ENCODE measurements around the gene PRTN3.
"Not testable (repeated sequence)": the region's sequence is repeated elsewhere in the genome, so short reads cannot be mapped to it uniquely, and the experiment has no call there.

PRTN3 gene

DNA sequence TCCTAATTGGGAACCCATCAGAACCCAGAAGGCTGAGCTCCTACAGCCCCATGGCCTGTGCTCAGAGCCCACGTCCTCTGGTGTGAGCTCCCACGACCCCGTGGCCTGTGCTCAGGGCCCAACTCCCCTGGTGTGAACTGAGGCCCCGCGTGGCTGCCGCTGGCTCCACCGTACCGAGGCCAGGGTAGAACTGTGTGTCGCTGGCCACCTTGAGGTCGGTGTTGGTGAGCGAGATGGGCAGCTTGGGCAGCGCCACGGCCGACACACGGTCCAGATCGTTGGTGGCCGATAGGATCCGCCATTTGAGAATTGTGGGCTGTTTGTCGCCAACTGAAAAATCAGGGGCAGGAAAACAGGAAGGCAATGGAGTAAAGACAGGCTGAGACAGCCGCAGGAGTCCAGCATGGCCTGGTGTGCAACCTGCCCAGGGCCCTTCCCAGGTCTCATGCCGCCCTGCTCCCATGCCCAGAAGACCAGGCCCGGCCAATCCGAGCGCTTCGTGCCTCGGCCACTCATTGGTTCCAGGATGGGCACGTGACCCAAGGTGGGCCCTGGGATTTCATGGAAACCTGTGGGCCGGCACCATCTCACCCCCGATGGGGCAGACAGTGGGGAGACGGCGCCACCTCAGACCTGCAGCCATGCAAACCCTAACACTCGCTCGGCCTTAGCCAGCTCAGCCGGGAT is 40.7 kb downstream of the PRTN3 start:
- DNase-seq (ENCODE audit: low read depth in 3 of 3): no peak

DNA sequence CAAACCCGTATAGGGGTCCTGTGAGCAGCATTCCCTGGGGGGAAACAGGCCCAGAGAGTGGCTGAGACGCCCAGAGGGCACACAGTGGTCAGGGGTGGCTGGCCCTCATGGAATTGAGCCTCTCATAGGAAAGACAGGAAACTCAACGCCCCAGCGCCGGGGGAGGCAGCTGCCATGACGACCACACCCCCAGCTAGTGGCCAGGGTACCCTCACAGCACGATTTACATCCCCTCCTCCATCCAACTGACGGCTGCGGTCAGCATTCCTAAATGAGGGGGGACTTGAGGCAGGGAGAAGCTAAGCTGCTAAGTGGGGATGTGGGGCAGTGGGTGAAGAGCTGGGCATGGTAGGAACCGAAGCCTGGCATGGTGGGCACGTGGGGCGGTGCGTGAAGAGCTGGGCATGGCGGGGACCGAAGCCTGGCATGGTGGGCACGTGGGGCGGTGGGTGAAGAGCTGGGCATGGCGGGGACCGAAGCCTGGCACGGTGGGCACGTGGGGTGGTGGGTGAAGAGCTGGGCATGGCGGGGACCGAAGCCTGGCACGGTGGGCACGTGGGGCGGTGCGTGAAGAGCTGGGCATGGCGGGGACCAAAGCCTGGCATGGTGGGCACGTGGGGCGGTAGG is 42.2 kb downstream of the PRTN3 start:
- DNase-seq (ENCODE audit: low read depth in 3 of 3): no peak

DNA sequence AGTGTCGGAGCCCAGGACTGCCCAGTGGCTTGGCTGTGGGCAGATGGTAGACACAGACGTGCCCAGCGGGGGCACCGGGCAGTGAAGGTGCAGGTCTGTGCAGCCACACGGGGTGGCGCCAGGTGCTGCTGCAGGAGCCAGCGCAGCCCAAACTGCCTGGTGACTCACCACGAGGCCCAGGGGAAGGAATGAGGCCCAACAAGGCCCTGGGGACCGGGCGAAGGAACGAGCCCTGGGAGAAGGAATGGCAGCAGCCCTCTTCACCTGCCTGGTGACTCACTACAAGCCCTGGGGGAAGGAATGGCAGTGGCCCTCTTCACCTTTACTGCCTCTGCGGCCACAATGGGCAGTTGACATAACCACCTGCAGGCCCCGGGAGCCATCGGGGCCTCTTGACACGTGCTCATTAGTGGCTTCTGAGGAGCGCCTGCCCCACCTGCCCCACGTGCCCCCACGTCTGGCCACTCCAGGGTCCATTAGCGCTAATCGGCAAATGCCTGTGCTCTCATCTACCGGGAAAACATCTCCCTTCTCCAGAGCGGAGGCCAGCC is 42.9 kb downstream of the PRTN3 start:
- no peak for DNase-seq (ENCODE audit: low read depth in 3 of 3)

DNA sequence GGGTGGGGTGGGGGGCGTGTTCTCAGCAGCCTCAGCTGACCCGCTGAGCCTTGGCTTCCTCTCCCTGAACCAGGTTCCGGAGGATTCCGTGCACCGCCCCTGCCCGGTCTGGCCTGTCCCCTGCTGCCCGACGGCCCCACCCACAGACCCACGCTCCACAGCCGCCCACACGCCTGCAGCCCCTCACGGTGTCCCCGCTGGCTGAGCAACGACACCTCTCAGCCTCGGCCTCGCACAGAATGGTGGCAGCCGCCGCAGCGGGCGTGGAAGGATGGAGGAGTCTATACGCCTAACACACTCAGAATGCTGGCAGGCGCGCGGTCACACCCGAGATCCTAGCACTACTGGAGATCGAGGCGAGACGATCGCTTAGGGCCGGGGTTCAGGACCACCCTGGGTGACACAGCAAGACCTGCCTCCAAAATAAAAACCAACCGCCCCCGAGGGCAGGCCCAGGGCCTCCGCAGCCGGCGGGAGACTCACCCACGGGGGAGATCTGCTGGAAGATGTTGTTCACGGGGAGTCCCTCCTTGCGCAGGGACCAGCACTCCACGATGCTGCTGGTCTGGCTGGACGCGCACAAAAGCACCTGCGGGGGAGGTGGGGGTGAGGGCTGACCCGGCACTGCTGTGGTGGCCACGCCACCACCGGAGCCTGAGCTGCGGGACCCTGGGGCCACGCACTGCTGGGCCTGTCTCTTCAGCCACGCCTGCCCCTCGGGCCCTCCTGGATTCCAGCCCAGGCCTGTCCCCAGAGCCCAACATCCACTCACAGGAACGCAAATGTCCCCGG is 43.8 kb downstream of the PRTN3 start:
- no peak for DNase-seq (ENCODE audit: low read depth in 3 of 3)

DNA sequence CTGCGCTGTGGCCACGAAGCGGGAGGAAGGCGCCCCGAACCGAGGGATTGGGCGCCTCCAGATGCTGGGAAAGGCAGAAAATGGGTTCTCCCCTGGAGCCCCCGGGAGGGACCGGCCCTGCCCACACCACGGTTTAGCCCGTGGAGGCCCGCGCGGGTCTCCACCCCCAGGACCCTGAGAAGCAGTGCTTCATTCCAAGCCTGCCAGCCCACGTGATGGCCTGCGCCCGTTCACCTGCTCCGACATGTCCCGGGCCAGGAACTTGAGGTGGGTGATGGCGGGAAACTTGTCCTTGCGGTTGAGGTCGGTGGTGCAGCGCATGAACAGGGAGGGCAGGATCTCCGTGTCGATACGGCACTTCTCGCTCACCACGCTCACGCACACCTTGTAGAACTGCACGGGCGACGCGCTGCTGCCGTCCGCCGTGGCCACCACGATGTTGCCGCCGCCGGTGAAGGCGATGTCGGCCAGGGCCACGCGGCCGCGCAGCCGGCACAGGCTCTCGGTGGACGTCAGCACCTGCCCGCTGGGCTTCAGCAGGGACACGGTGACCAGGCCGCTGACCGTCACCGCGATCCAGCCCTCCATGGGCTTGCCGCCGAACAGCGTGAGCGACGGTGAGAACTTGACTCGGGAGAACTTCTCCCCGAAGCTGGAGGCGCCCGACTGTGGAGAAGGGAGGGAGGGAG is 44.9 kb downstream of the PRTN3 start:
- DNase-seq (ENCODE audit: low read depth in 3 of 3): no peak

DNA sequence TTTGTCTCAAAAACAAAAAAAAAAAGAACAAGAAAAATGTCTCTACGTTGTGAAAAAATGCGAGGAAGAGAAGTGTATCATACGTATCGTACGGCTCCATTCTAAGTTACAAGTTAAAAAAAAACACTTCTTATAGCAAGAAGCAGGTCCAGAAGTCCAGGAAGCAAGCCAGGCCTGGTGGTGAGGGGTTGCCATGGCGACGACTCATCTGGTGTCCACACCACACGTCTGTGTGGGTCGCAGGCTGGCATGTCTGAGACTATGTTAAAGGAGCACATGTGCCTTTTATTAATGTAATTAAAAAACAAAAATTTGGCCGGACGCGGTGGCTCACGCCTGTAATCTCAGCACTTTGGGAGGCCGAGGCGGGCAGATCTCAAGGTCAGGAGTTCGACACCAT is 46.3 kb downstream of the PRTN3 start:
- DNase-seq (ENCODE audit: low read depth in 3 of 3): no peak

DNA sequence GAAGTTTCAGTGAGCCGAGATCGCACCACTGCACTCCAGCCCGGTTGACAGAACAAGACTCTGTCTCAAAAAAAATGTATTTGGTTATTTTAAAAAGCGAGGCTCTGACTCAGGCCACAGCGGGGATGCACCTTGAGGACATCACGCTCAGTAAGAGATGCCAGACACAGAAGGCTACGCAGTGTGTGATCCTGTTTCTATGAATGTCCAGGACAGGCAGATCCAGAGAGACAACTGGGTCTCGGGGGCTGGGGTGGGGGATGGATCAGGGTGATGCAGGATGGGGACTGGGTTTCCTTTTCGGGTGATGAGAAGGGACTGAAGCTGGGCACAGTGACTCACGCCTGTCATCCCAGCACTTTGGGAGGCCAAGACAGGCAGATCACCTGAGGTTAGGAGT is 46.8 kb downstream of the PRTN3 start:
- no peak for DNase-seq (ENCODE audit: low read depth in 3 of 3)

DNA sequence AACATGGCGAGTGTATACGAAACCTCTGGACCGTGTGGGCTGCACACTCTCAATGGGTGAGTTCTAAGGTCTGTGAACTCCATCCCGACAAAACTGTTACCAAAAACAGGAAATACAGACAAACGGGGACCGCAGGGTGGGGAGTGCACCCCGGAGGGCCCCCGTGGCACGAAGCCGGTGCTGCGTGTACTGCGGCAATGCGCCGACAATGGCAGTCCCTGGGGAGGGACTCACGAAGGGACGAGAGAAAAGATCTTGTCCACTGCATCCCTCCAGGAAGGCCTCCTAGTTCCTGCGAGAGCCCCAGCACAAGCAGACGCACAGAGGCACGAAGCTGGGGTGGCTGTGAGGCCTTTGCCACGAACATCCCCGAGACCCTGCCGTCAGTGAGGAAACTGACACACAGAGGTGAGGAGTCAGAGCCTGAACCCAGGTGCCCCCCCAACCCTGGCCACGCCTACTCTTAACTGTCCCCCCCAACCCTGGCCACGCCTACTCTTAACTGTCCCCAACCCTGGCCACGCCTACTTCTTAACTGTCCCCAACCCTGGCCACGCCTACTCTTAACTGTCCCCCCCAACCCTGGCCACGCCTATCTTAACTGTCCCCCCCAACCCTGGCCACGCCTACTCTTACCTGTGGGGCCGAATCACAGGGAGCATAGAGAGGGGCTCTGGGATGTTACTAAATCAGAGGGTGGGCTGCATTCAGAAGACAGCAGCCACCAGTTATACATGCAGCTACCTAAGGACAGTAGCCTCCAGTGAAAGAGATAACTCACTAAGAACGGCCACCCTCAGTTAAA is 48.0 kb downstream of the PRTN3 start:
- no peak for DNase-seq (ENCODE audit: low read depth in 3 of 3)

DNA sequence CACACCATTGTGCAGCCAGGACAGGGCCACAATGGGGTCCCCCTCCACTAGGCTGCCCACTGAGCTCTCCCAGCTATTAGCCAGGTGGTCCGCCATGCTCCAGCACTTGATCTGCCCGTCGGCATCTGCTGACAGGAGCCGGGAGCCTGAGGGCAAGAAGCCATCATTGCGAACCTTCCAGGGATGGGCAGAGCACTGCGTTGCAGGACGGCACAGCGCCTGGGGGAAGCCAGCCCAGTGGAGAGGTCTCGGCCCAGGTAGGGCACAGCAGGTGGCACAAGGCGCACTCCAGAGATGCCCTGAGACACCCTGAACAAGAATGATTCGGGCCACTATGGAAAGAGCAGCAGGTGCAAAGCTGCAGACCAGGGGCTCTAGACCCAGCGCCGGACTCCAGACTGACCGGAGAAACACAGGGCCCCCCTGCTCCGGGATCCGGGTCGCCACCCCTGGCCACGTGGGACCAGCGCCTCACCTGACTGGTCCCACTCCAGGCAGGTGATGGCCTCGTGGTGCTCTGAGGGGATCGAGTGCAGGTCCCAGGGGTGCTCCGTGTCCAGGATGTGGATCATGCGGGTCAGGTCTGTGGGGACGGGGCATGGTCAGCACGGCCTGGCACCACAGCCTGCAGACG is 49.0 kb downstream of the PRTN3 start:
- no peak for DNase-seq (ENCODE audit: low read depth in 3 of 3)

DNA sequence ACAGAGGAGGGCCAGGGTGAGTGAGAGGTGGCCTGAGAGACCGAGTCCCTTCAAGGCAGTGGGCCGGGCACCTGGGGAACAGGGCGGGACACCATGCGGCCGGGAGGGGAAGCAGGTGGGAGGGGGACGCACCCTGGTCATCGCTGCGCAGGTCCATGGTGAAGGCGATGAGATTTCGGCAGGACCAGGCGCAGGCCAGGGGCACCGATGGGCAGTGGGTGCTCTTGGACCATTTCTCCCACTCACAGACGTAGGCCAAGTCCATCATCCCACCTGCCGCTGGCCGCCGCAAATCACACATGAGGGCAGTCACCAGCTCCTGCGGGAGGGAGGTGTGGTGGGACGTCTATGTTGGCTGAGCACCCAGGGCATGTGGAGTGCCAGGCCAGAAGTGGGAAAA is 50.0 kb downstream of the PRTN3 start:
- DNase-seq (ENCODE audit: low read depth in 3 of 3): no peak

DNA sequence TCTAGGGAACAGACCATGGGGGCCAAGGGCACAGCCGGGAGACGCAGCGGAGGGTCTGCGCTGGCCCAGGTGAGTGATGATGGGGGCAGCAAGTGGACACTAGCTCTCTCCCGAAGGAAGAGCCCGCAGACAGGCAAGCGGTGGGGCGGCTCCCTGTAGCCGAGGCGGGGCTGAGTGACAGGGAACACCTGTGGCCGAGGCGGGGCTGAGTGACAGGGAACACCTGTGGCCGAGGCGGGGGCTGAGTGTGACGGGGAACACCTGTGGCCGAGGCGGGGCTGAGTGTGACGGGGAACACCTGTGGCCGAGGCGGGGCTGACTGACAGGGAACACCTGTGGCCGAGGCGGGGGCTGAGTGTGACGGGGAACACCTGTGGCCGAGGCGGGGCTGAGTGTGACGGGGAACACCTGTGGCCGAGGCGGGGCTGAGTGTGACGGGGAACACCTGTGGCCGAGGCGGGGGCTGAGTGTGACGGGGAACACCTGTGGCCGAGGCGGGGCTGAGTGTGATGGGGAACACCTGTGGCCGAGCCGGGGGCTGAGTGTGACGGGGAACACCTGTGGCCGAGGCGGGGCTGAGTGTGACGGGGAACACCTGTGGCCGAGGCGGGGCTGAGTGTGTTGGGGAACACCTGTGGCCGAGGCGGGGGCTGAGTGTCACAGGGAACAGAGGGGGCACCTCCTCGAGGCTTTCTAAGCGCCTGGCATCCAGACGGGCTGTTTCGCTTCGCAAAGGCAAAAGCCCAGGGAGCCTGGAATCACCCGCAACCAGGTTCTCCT is 50.8 kb downstream of the PRTN3 start:
- not testable (repeated sequence) for DNase-seq (ENCODE audit: low read depth in 3 of 3)

DNA sequence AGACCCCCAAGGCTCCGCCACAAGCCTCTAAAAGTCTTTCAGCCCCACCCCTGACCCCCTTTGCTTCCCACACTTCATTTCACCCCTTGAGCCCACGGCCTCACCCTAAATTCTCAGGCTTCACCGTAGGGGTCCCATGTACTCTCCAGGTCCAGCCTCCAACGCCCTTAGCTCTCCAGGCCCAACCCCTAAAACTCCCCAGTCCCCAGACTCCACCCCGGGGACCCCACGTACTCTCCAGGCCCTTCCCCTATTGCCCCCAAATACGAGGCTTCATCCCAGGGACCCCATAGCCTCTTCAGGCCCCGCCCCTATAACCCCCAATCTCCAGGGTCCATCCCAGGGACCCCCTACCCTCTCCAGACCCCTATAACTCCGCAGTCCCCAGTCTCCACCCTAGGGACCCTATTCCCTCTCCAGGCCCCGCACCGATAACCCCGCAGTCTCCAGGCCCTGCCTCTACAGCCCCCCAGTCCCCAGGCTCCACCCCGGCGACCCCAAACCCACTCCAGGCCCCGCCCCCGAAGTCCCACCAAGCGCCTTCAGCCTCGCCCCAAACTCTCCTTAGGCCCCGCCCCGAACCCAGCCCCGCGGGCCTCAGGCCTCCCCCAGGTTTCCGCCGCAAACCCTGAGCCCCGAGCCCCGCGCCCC is 51.6 kb downstream of the PRTN3 start:
- DNase-seq (ENCODE audit: low read depth in 3 of 3): no peak

DNA sequence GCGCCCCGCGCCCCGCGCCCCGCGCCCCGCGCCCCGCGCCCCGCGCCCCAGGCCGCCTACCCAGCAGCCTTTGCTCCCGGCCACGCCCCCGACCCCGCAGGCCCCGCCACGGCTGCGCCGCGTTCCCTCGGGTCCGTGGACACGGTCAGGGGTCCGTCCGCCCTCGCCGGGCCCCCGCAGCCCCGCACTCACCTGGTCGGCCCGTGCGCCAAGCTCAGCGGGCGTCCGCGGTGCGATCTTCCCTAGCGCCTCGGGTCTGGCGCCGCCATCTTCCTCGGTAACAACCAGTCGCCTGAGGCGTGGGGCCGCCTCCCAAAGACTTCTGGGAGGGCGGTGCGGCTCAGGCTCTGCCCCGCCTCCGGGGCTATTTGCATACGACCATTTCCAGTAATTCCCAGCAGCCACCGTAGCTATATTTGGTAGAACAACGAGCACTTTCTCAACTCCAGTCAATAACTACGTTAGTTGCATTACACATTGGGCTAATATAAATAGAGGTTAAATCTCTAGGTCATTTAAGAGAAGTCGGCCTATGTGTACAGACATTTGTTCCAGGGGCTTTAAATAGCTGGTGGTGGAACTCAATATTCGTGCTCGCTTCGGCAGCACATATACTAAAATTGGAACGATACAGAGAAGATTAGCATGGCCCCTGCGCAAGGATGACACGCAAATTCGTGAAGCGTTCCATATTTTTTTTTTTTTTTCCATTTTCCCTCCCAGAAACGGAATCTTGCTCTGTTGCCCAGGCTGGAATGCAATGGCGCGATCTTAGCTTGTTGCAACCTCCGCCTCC is 52.3 kb downstream of the PRTN3 start, which contains the start of the genes MED16 and RNU6-9:
Gene MED16, minus strand, starts transcription at position 294 of the 796 bp plus-strand sequence. CDS start 2,056 bp downstream, outside the sequence.
Gene RNU6-9, plus strand, starts transcription at position 591 of the 796 bp plus-strand sequence.
- DNase-seq (ENCODE audit: low read depth in 3 of 3): peak; percentile 78 to 85 (median 85)

DNA sequence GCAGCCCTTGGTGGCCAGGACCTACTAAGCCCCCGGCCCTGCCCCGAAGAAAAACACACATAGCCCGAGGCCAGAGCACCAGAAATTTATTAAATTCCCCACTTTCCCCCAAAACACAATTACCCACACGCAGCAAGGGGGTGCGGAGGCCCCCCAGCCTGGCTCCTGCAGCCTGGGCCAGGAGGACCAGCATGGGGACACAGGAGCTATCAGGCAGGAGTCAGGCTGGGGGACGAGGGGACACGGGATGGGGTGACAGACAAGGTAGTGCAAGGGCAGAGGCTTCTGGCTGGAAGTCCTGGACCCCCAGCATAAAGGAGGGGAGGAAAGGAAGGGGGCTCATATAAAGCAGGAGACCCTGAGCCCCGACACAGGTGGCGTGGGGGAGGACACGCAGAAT is 55.6 kb downstream of the PRTN3 start:
- no peak for DNase-seq (ENCODE audit: low read depth in 3 of 3)

DNA sequence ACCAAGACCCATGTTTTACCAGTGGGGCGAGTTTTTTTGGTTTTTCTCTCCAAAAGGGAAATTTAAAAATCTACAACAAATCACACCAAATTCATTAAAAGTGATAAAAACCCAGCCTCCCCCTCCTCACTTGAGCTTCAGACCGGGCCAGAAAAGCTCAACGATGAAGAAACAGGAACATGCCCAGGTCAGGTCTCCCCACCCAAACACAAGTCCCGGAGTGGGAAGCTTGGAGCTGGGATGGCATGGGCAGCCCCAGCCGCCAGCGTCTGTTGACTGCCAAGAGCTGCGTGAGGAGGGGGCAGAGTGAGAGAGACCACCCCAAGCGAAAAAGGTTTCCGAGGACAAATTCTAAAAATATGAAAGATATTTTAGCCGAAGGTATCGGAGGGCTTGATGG is 56.2 kb downstream of the PRTN3 start:
- no peak for DNase-seq (ENCODE audit: low read depth in 3 of 3)

DNA sequence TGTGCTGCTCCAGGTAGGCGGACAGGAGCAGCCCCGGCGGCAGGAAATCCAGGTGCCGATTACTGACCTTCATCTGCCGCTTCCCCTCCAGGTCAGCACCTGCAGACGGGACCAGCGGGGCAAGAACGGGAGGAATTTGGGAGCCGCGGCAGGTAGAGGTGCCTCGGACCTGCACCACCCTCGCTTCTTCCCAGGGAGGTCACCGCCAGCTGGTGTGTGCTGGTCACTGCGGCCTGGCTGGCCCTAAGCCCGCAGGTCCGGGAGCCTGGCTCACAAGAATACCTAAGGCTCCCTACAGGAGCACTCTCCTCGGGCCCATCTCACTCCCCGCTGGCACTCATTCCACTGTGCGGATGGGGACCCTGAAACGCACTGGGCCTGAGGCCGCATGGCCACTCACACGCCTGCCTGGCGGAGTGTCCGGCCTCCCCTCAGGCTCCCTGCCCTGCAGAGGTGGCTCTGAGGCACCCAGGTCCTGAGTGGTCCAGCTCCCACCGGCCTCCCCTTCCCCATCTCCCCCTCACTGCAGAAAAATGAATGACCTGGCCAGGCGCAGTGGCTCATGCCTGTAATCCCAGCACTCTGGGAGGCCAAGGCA is 56.7 kb downstream of the PRTN3 start:
- no peak for DNase-seq (ENCODE audit: low read depth in 3 of 3)
